HG03103 (cell line): ENCODE data around the gene NBPF11.
"Not testable (repeated sequence)": the region's sequence is repeated elsewhere in the genome, so short reads cannot be mapped to it uniquely, and the experiment has no call there.

Source experiments
- ATAC-seq: cut with Tn5 transposase; IDR thresholded peaks from one replicate; pipeline ENCODE4 v1.9.1; 2021; ENCODE audit warnings: low read depth; ENCODE audit not compliant: unreplicated experiment

Gene NBPF11, protein sequence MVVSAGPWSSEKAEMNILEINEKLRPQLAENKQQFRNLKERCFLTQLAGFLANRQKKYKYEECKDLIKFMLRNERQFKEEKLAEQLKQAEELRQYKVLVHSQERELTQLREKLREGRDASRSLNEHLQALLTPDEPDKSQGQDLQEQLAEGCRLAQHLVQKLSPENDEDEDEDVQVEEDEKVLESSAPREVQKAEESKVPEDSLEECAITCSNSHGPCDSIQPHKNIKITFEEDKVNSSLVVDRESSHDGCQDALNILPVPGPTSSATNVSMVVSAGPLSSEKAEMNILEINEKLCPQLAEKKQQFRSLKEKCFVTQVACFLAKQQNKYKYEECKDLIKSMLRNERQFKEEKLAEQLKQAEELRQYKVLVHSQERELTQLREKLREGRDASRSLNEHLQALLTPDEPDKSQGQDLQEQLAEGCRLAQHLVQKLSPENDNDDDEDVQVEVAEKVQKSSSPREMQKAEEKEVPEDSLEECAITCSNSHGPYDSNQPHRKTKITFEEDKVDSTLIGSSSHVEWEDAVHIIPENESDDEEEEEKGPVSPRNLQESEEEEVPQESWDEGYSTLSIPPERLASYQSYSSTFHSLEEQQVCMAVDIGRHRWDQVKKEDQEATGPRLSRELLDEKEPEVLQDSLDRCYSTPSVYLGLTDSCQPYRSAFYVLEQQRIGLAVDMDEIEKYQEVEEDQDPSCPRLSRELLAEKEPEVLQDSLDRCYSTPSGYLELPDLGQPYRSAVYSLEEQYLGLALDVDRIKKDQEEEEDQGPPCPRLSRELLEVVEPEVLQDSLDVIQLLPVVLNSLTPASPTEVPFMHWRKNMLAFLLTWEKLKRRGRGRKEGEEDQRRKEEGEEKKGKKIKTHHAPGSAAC

GRCh38 chr1:148151911-148152656, at the start of gene NBPF11:
NBPF11 (minus strand) TSS chr1:148152281; CDS start chr1:148127003, 25,278 bp downstream.
- ATAC-seq, result peak; percentile 59

GRCh38 chr1:148197396-148197795, 45.3 kb upstream of the NBPF11 start:
- ATAC-seq, result not testable (repeated sequence)

- not testable (repeated sequence) for ATAC-seq
Observed at GRCh38 chr1:148196949-148197348, 44.9 kb upstream of the NBPF11 start.

DNA sequence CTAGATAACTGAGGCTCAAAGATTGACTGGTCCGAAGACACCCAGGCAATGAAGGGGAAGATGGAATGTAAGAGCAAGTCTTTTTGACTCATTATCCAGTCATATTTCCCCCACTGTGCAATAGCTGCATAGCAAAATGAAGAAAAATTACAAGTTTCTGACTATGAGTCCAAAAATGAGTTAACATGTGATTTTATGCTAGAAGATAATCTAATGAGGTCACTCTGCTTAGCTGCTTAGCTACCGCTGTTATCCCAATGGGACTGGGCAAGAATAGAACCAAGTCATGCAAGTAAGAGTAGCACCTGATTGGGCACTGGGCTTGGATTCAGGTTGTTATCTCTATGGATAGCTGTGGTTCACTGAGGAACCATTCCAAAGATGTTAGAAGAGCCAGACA, 43.0 kb upstream of the NBPF11 start:
- ATAC-seq, result not testable (repeated sequence)

GRCh38 chr1:148188768-148189167, 36.7 kb upstream of the NBPF11 start:
- ATAC-seq, result not testable (repeated sequence)

DNA sequence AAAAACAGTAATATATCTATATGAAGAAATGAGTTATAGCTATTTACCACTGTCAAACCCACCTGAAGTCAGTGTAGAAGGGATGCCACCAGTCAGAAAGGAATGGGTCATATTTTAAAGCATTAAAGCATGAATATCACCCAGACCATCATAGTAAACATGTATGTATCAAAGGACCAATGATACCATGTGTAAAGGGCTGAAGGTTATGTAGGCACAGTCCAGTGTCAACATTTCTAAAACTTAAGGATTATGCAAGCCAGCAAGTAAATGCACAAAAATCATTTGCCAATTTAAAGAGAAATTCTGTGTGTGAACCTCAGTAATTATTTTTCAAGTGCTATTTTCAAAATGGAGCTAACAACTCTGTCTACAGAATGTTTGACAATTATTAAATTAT, 26.6 kb upstream of the NBPF11 start:
- not testable (repeated sequence) for ATAC-seq

DNA sequence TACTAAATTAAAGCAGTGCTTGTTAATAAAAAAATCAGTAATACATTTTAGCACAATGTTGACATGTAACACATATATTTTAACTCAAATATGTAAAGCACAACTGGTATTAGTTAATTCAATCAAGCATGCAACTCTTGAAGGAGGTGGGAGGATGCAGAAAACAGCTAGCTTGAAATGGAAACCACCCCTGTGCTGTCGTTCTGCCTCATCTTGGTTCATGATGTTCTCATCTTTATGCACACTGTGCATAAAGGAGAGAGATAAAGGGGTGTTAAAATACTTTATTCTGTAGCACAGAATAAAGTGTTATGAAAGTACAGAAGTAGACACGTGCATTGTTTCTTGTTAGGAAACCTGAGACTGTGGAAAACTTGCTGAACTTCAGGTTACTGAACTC, 23.3 kb upstream of the NBPF11 start:
- ATAC-seq, result not testable (repeated sequence)

GRCh38 chr1:148171995-148172394, 19.9 kb upstream of the NBPF11 start:
- ATAC-seq, result not testable (repeated sequence)

DNA sequence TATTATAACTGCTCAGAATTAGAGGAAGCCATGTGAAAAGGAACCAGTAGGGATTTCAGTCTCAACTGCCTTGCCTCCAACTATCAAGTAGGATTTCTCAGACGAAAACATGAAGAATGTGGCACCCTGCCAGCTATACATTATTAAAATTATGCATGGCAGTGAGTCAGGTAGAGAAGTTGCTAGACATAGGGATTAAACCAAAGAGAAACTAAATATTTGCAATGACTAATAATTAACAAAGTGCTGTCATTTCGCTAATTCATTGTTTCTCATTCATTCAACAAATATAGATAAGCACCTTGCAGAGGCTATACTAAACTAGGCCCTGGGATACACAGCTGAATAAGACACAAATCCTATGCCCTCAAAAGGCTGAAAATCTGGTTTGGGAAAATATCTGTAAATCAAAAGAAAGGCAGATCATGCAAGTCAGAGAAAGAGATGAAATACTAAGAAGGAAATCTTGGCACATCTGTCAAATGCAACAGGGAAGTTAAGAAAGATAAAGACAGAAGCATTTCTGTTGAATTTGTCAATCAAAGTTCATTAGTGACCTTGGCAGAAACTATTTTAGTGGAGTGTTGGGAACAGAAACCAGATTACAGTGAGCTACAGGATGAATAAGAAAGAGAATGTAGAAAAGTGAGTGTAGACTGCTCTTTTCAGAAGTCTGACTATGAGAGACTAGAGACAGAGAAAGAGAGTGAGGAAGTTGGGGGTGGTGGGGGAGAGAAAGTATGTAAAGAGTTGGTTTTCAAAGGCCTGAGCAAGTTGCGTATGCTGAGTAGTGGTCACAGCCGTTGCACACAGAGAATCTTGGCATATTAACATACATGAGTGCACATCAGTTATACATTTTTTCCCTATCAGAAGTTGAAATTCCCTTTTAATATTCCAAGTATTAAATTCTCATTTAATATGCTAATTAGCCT, 14.7 kb upstream of the NBPF11 start:
- ATAC-seq, result no peak

DNA sequence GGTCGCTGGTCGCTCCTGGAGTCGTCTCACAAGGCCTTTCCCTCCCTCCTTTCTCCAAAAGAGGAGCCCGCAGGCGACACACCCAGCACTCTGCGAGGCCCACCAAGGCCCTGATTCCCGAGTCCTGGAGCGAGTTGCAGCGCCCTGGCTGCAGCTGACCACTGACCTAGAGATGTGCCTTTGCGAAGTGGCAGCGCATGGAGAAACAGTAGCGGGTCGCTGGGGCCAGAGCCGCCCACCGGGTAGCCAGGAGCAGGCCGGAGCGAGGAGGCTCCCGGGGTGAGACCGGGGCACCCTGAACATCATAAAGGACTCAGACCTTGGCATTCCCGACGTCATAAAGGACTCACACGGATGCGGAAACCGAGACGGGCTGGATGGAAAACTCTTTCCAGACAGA, 10.3 kb upstream of the NBPF11 start:
- ATAC-seq, result no peak

DNA sequence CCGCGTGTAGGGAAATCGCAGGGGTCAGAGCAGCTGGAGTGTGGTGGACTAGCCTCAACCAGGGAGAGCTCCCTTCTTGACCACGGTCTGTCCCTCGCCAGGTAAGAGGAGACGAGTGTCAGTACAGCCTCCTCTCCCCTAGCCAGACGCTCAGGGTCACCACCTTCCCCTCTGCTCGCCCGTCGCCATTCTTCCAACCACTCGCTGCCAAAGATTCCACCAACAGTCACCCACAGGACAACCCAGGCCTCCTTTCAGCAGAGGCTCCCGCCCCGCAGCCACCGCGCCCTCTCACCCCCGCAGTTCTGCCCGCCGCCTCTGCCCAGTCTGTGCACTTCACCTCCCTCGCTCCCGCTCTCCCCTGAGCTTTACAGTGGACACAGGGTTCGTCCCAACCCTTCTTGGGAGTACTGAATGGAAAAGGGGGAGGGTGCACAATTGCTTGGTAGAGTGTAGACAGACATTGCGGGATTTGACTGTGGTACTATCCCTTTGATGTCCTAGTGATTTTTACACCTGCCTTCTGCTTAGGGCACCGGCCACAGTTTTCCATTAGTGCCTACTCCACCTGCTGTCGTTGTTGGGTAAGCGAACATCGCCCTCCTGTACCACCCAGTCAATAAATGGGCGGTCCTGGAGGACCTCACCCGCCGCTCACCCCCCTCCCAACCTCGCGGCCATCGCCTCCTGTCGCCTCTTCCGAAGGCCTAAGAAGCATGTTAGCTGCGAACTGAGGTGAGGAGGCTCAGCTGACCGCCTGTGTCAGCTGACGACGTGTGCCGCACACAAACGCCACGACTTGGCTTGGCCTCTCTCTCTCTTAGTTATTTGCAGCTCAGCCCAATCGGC, 9.2 kb upstream of the NBPF11 start:
- ATAC-seq, result no peak

GRCh38 chr1:148160343-148161052, 8.4 kb upstream of the NBPF11 start:
- ATAC-seq, result no peak

DNA sequence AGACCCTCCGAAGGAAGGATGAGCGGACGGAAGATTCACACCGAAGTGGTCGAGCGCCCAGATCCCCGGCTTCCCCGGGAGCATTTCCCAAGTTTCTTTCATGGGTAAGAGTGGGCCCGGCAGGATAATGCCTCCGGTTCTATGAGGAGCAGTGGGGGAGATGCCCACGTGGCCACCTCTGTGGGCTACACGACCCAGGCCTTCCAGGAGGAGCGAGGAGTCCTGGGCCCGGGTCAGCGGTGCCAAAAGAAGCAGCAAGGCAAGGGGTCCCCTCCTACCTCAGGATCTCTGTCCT, 7.9 kb upstream of the NBPF11 start:
- ATAC-seq, result no peak

- ATAC-seq, result no peak
Observed at GRCh38 chr1:148158341-148159003, 6.4 kb upstream of the NBPF11 start.

GRCh38 chr1:148157803-148158202, 5.7 kb upstream of the NBPF11 start:
- not testable (repeated sequence) for ATAC-seq

DNA sequence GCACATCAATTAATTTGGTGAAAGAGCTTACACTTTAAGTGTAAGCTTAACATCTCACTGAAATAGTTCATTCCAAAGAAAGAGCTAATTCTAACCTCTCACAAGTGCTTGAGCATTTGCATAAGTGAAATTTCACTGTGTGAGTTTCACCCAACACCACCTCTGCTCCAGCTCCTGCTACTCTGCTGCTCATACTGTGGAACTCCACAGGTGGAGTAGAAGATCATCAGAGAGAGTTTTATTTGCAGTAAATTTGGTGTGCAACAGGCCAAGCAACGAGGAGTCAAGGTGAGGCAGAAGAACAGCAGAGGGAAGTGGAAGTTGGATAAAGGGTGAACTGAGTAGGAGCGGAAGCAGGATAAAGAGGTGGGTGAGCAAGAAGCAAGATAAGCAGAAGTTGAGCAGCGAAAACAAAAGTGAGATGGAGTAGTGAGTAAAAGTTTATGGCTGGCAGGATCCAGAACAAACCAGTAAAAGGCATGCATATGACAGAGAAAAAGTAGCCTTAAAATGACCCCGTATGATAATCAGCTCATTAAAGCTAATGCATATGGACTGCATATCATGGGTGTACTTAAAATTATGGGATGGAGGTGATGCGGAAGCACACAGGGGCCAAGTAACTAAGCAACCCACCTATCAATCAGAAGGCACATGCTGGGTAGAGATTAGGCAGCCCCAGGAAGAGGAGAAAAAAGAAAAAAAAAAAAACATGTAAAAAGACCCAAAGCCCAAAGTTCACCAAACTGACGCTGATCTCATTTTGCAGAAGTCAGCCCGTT, 3.6 kb upstream of the NBPF11 start:
- ATAC-seq, result peak; percentile 36

DNA sequence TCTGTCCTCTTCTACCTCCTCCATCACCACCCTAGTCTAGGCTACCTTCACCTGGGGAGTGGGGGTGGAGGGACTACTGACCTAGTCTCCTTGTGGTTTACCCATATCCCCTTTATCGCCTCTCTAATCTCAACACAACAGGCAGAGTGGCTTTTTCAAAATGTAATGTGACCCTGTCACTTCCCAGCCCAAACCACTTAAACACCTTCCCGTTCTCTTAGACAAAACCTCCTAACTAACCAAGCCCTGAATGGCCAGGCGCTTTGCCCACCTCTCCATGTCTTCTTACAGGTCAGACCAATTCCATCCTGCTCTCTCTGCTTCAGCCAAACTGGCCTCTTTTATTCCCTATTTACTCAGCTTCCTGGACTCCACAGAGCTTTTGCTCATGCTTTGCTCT, 714 bp upstream of the NBPF11 start:
- ATAC-seq, result not testable (repeated sequence)
